PC-9 (cell line): ENCODE data around the gene B3GAT2. TPM values are rescaled to one million over a fixed set of nuclear protein-coding genes. Genes with fewer than 3 reads are reported as not detected.

Experiments used
- BruUV-seq: library from RNA; stranded (reverse); fragments of 400-500 nt; replicated peaks from 2 replicates; lab custom pipeline; 2021; lab: Mats Ljungman, UMichigan
- CTCF ChIA-PET: fragments of 300-600 bp; sonication (Branson Sonifier 250); formaldehyde crosslinking; loops from one replicate; lab custom pipeline; 2022; ENCODE audit warnings: antibody characterized with exemption; lab: Charles Lee
- POLR2A ChIA-PET: fragments of 300-600 bp; sonication (Branson Sonifier 250); formaldehyde crosslinking; loops from one replicate; lab custom pipeline; 2022; ENCODE audit warnings: antibody characterized with exemption; ENCODE audit not compliant: unreplicated experiment; lab: Charles Lee
- DNase-seq, 2 experiments: peaks; one replicate each; pipeline versions ENCODE4 v3.0.0 to v3.0.0-alpha.2; 2015 to 2022; ENCODE audit warnings: mixed read lengths in 1 of 2
- H2AFZ ChIP-seq: fragments of 200-600 bp; sonication (generic); 2 replicates; pipeline ENCODE4 v1.8.1; 2017; ENCODE audit warnings: antibody characterized with exemption
- H3F3A ChIP-seq: fragments of 200-600 bp; sonication (generic); 2 replicates; pipeline ENCODE4 v1.8.1; 2017; ENCODE audit warnings: antibody characterized with exemption, mild to moderate bottlenecking, low read depth; ENCODE audit not compliant: insufficient read depth
- H3K27ac ChIP-seq: fragments of 200-600 bp; sonication (generic); 2 replicates; pipeline ENCODE4 v1.6.1; 2016; ENCODE audit warnings: mixed run types
- H3K27me3 ChIP-seq: fragments of 200-600 bp; sonication (generic); 2 replicates; pipeline ENCODE4 v1.6.1; 2016; ENCODE audit warnings: low read depth, mixed run types; ENCODE audit not compliant: insufficient read depth
- H3K36me3 ChIP-seq: fragments of 200-600 bp; sonication (generic); 2 replicates; pipeline ENCODE4 v1.6.1; 2016; ENCODE audit warnings: low read depth, mixed run types
- H3K4me1 ChIP-seq: fragments of 200-600 bp; sonication (generic); replicated peaks from 2 replicates; pipeline ENCODE4 v1.6.1; 2016; ENCODE audit warnings: mixed run types; ENCODE audit not compliant: insufficient read depth
- H3K4me2 ChIP-seq: fragments of 200-600 bp; sonication (generic); 2 replicates; pipeline ENCODE4 v1.6.1; 2017; ENCODE audit warnings: mixed run types
- H3K4me3 ChIP-seq: fragments of 200-600 bp; sonication (generic); 2 replicates; pipeline ENCODE4 v1.6.1; 2016; ENCODE audit warnings: mixed run types
- H3K79me2 ChIP-seq: fragments of 200-600 bp; sonication (generic); 2 replicates; pipeline ENCODE4 v1.6.1; 2017; ENCODE audit warnings: low read depth, mixed run types
- H3K9me2 ChIP-seq: fragments of 200-600 bp; sonication (generic); 2 replicates; pipeline ENCODE4 v1.8.1; 2017; ENCODE audit warnings: mild to moderate bottlenecking; ENCODE audit not compliant: insufficient read depth
- H3K9me3 ChIP-seq: fragments of 200-600 bp; sonication (generic); 2 replicates; pipeline ENCODE4 v1.8.1; 2016; ENCODE audit warnings: low read depth; ENCODE audit not compliant: insufficient read depth
- H4K20me1 ChIP-seq: fragments of 200-600 bp; sonication (generic); 2 replicates; pipeline ENCODE4 v1.8.1; 2017; ENCODE audit not compliant: insufficient read depth
- CTCF ChIP-seq: fragments of 200-600 bp; sonication (generic); conservative IDR thresholded peaks from 2 replicates; pipeline ENCODE4 v1.6.1; 2017; ENCODE audit warnings: mixed run types, antibody characterized with exemption, mild to moderate bottlenecking, moderate library complexity
- EZH2 ChIP-seq: fragments of 200-600 bp; sonication (generic); IDR thresholded peaks from 2 replicates; pipeline ENCODE4 v1.8.0; 2017; ENCODE audit warnings: antibody characterized with exemption, low read depth
- intact Hi-C: fragments of 100-400 bp; cut with micrococcal nuclease; formaldehyde crosslinking; loops from one replicate; pipeline ENCODE4 v1.10.0; 2022; ENCODE audit not compliant: unreplicated experiment
- total RNA-seq: library from RNA; stranded (reverse); gene quantifications from 2 replicates; pipeline ENCODE4 v1.2.3, GENCODE V29; 2021

The B3GAT2 gene
- total RNA-seq, 1 experiment from 2014 or later: not detected

- H3K9me2 ChIP-seq: no peaks in the 10 kb centered on the region
- H3K79me2 ChIP-seq: no peaks in the 10 kb centered on the region
- ChIA-PET POLR2A (interaction anchor here (0.7 kb wide), 1 partner anchor 358 kb away, joined by 3 read pairs; no protein-coding TSS in a partner anchor), CTCF (no interaction called here)
- H3K36me3 ChIP-seq: no peaks in the 10 kb centered on the region
- no peak overlapping the region for H3K4me2 ChIP-seq
- H3K27me3 ChIP-seq: no peaks in the 10 kb centered on the region
- no peak for DNase-seq
- TF ChIP-seq EZH2: no peak
- no peak for TF ChIP-seq CTCF
- no peak overlapping the region for H3K4me3 ChIP-seq
- no peaks in the 10 kb centered on the region for H3F3A ChIP-seq
- H3K9me3 ChIP-seq: no peaks in the 10 kb centered on the region
- no peaks in the 10 kb centered on the region for H3K4me1 ChIP-seq
- no TSS peak for BruUV-seq
- no peak overlapping the region for H2AFZ ChIP-seq
- intact Hi-C loops: no loop called here
- H3K27ac ChIP-seq: no peak overlapping the region
- no peaks in the 10 kb centered on the region for H4K20me1 ChIP-seq
These were observed 135.1 kb downstream of the B3GAT2 start for GRCh38 chr6:70821751-70822150.

- H3K79me2 ChIP-seq: no peaks in the 10 kb centered on the region
- no peaks in the 10 kb centered on the region for H4K20me1 ChIP-seq
These were observed 136.1 kb downstream of the B3GAT2 start for GRCh38 chr6:70820778-70821177.

GRCh38 chr6:70819646-70820045, 137.2 kb downstream of the B3GAT2 start:
- intact Hi-C loops: no loop called here
- BruUV-seq: no TSS peak
- CTCF ChIA-PET: no interaction called here

More at GRCh38 chr6:70820778-70821177, 136.1 kb downstream of the B3GAT2 start:
- H2AFZ ChIP-seq: no peak overlapping the region
- no peak overlapping the region for H3K4me3 ChIP-seq
- no peak overlapping the region for H3K4me2 ChIP-seq
- DNase-seq: no peak
- no peak overlapping the region for H3K27ac ChIP-seq
- CTCF ChIA-PET: no interaction called here
- H3K9me3 ChIP-seq: no peaks in the 10 kb centered on the region
- BruUV-seq: no TSS peak
- H3K36me3 ChIP-seq: no peaks in the 10 kb centered on the region
- intact Hi-C loops: no loop called here
- no peaks in the 10 kb centered on the region for H3F3A ChIP-seq
- TF ChIP-seq CTCF (no peak), EZH2 (no peak)
- H3K4me1 ChIP-seq: no peaks in the 10 kb centered on the region
- POLR2A ChIA-PET: no interaction called here
- H3K27me3 ChIP-seq: no peaks in the 10 kb centered on the region
- no peaks in the 10 kb centered on the region for H3K9me2 ChIP-seq

More at GRCh38 chr6:70819646-70820045, 137.2 kb downstream of the B3GAT2 start:
- H3F3A ChIP-seq: no peaks in the 10 kb centered on the region
- no peak for TF ChIP-seq CTCF
- TF ChIP-seq EZH2: no peak
- no peaks in the 10 kb centered on the region for H3K9me3 ChIP-seq
- no peaks in the 10 kb centered on the region for H3K27me3 ChIP-seq
- H4K20me1 ChIP-seq: no peaks in the 10 kb centered on the region
- no peak overlapping the region for H2AFZ ChIP-seq
- no peak for DNase-seq
- H3K9me2 ChIP-seq: no peaks in the 10 kb centered on the region
- H3K4me3 ChIP-seq: no peak overlapping the region
- H3K27ac ChIP-seq: no peak overlapping the region
- H3K79me2 ChIP-seq: no peaks in the 10 kb centered on the region
- H3K4me2 ChIP-seq: no peak overlapping the region
- POLR2A ChIA-PET: no interaction called here
- no peaks in the 10 kb centered on the region for H3K36me3 ChIP-seq
- H3K4me1 ChIP-seq: no peaks in the 10 kb centered on the region
